A549 (cell line): ENCODE results near the gene DNAH17. TPM values are rescaled to one million over a fixed set of nuclear protein-coding genes. Genes with fewer than 3 reads are reported as not detected.

Experiments
- ATAC-seq, 2 experiments: fragments of 200-7000 bp in 1 of 2; fragments of >200 bp in 1 of 2; cut with Nextera tagmentation in 1 of 2; cut with Tn5 transposase in 1 of 2; 3 replicates each; pipeline versions ENCODE4 v1.8.0 to v1.9.1; 2018 to 2020; ENCODE audit warnings: mild to moderate bottlenecking in 1 of 2, moderate library complexity in 1 of 2
- CTCF ChIA-PET: fragments of 300-600 bp; sonication (Branson Sonifier 250); formaldehyde crosslinking; extraction: SDS; loops from one replicate; lab custom pipeline; 2021; ENCODE audit warnings: antibody characterized with exemption, inconsistent platforms; lab: Yijun Ruan, JAX
- POLR2A ChIA-PET: fragments of 350-600 bp; formaldehyde crosslinking; extraction: SDS; loops from one replicate; lab custom pipeline; 2021; ENCODE audit warnings: antibody characterized with exemption, inconsistent platforms; lab: Yijun Ruan, JAX
- DNase-seq, 2 experiments: peaks; one replicate each; pipeline versions ENCODE4 v3.0.0 to v3.0.0-alpha.2; 2011 to 2016; ENCODE audit warnings: low read depth in 1 of 2, low spot score in 1 of 2
- FAIRE-seq: peaks from 2 replicates; lab custom pipeline; 2011; peaks lifted over from hg19 to GRCh38; lab: Jason Lieb, UNC
- H3K27ac ChIP-seq, 2 experiments: fragments of >200 bp; sonication (Bioruptor Twin); formaldehyde crosslinking; 3 replicates each; pipeline ENCODE4 v1.5.1; 2016 to 2017
- H3K4me1 ChIP-seq: fragments of >200 bp; sonication (Bioruptor Twin); formaldehyde crosslinking; 3 replicates; pipeline ENCODE4 v1.6.1; 2016
- H3K4me2 ChIP-seq: fragments of >200 bp; sonication (Bioruptor Twin); formaldehyde crosslinking; 3 replicates; pipeline ENCODE4 v1.6.1; 2016
- H3K4me3 ChIP-seq: fragments of >200 bp; sonication (Bioruptor Twin); formaldehyde crosslinking; 3 replicates; pipeline ENCODE4 v1.5.1; 2016
- H3K9me3 ChIP-seq: fragments of >200 bp; sonication (Bioruptor Twin); formaldehyde crosslinking; 3 replicates; pipeline ENCODE4 v1.6.1; 2016
- EHF ChIP-seq: fragments of 250-450 bp; sonication (Bioruptor Pico); IDR thresholded peaks from 2 replicates; pipeline ENCODE4 v1.5.0; 2020; ENCODE audit warnings: mild to moderate bottlenecking
- EHMT2 ChIP-seq: fragments of 200-600 bp; sonication (generic); IDR thresholded peaks from 2 replicates; pipeline ENCODE4 v1.6.1; 2016; ENCODE audit warnings: antibody characterized with exemption, low read depth, mild to moderate bottlenecking, moderate library complexity
- EP300 ChIP-seq, 2 experiments: fragments of >200 bp; sonication (Bioruptor Twin); formaldehyde crosslinking; IDR thresholded peaks; 2 replicates in 1 of 2; 3 replicates in 1 of 2; pipeline ENCODE4 v1.6.1; 2016 to 2017
- ESRRA ChIP-seq: fragments of 150-350 bp; IDR thresholded peaks from 2 replicates; pipeline ENCODE4 v1.6.1; 2014; ENCODE audit warnings: mild to moderate bottlenecking, low read length, borderline replicate concordance
- FOSB ChIP-seq: fragments of 250-450 bp; sonication (Bioruptor Pico); IDR thresholded peaks from 2 replicates; pipeline ENCODE4 v1.5.0; 2020; ENCODE audit warnings: mild to moderate bottlenecking, moderate library complexity
- HDAC2 ChIP-seq: fragments of 200-600 bp; sonication (generic); IDR thresholded peaks from 2 replicates; pipeline ENCODE4 v1.6.1; 2016
- HOXB5 ChIP-seq: fragments of 250-450 bp; sonication (Bioruptor Pico); IDR thresholded peaks from 2 replicates; pipeline ENCODE4 v1.5.0; 2020; ENCODE audit warnings: mild to moderate bottlenecking, moderate library complexity
- JUN ChIP-seq, 2 experiments: fragments of >200 bp; sonication (Bioruptor Twin); formaldehyde crosslinking; IDR thresholded peaks; 2 replicates in 1 of 2; 3 replicates in 1 of 2; pipeline ENCODE4 v1.6.1; 2016 to 2017
- KDM5A ChIP-seq: fragments of 200-600 bp; sonication (generic); IDR thresholded peaks from 2 replicates; pipeline ENCODE4 v1.6.1; 2016; ENCODE audit warnings: antibody characterized with exemption, mild to moderate bottlenecking
- MAZ ChIP-seq: fragments of 150-350 bp; IDR thresholded peaks from 2 replicates; pipeline ENCODE4 v1.6.1; 2014; ENCODE audit warnings: antibody characterized with exemption, low read depth, low read length, borderline replicate concordance
- NFE2L2 ChIP-seq: fragments of 150-350 bp; conservative IDR thresholded peaks from 2 replicates; pipeline ENCODE4 v1.6.1; 2014; ENCODE audit warnings: low read length
- NPAS2 ChIP-seq: fragments of 250-450 bp; sonication (Bioruptor Pico); IDR thresholded peaks from 2 replicates; pipeline ENCODE4 v1.8.0; 2022; ENCODE audit warnings: mild to moderate bottlenecking, moderate library complexity, borderline replicate concordance
- NR3C1 ChIP-seq: fragments of >200 bp; sonication (Bioruptor Twin); formaldehyde crosslinking; IDR thresholded peaks from 3 replicates; pipeline ENCODE4 v1.6.1; 2017
- PHF8 ChIP-seq: fragments of 200-600 bp; sonication (generic); IDR thresholded peaks from 2 replicates; pipeline ENCODE4 v1.6.1; 2016; ENCODE audit warnings: low read depth, mild to moderate bottlenecking, antibody characterized with exemption, moderate library complexity, borderline replicate concordance
- RNF2 ChIP-seq: fragments of 200-600 bp; sonication (generic); IDR thresholded peaks from 2 replicates; pipeline ENCODE4 v1.6.1; 2016; ENCODE audit warnings: low read depth, mild to moderate bottlenecking, antibody characterized with exemption, moderate library complexity, borderline replicate concordance
- TFCP2L1 ChIP-seq: fragments of 250-450 bp; sonication (Bioruptor Pico); IDR thresholded peaks from 2 replicates; pipeline ENCODE4 v1.5.0; 2021; ENCODE audit warnings: mild to moderate bottlenecking
- TP53 ChIP-seq: fragments of 250-450 bp; sonication (Bioruptor Pico); IDR thresholded peaks from 2 replicates; pipeline ENCODE4 v1.5.0; 2021; ENCODE audit warnings: mild to moderate bottlenecking, moderate library complexity
- ZNF302 ChIP-seq: fragments of 250-450 bp; sonication (Bioruptor Pico); IDR thresholded peaks from 2 replicates; pipeline ENCODE4 v1.9.0; 2021; ENCODE audit warnings: inconsistent platforms, mild to moderate bottlenecking, moderate library complexity
- WGBS: methylation state at CpG from one replicate; pipeline ENCODE4 v1.1.6; 2017; ENCODE audit errors: missing lambda C conversion rate; 5-methylcytosine and 5-hydroxymethylcytosine counted together
- polyA plus RNA-seq, 4 experiments: library from polyadenylated mRNA; depleted of rRNA in 3 of 4; stranded (reverse); fragments of >200 nt; fragmentation: RNase III in 1 of 4; extraction: RNeasy Plus Mini Kit Qiagen cat#74134 plus additional on column Dnase treatment in 1 of 4; gene quantifications; 2 replicates in 3 of 4; 3 replicates in 1 of 4; pipeline ENCODE4 v1.2.3, GENCODE V29; 2011 to 2017
- TF ChIP-seq, protein P1 (sequence below): fragments of 250-450 bp; sonication (Bioruptor Pico); IDR thresholded peaks from 2 replicates; pipeline ENCODE4 v1.5.0; 2021; ENCODE audit warnings: mild to moderate bottlenecking, moderate library complexity, borderline replicate concordance
- TF ChIP-seq, protein P2 (sequence below): fragments of 200-600 bp; sonication (generic); IDR thresholded peaks from 2 replicates; pipeline ENCODE4 v1.6.1; 2016; ENCODE audit warnings: antibody characterized with exemption, mild to moderate bottlenecking, moderate library complexity
- TF ChIP-seq, protein P3 (sequence below): fragments of 150-350 bp; IDR thresholded peaks from 2 replicates; pipeline ENCODE4 v1.6.1; 2014; ENCODE audit warnings: low read depth, mild to moderate bottlenecking, low read length
- TF ChIP-seq, protein P4 (sequence below): IDR thresholded peaks from 2 replicates; pipeline ENCODE4 v1.6.1; 2012
- TF ChIP-seq, protein P5 (sequence below): fragments of 450-650 bp; IDR thresholded peaks from 2 replicates; pipeline ENCODE4 v1.6.1; 2014; ENCODE audit warnings: antibody characterized with exemption

DNAH17 gene
- polyA plus RNA-seq, 2 of the 4 experiments (the other 2 are of a cell fraction): 0.21 to 0.26 TPM

DNA sequence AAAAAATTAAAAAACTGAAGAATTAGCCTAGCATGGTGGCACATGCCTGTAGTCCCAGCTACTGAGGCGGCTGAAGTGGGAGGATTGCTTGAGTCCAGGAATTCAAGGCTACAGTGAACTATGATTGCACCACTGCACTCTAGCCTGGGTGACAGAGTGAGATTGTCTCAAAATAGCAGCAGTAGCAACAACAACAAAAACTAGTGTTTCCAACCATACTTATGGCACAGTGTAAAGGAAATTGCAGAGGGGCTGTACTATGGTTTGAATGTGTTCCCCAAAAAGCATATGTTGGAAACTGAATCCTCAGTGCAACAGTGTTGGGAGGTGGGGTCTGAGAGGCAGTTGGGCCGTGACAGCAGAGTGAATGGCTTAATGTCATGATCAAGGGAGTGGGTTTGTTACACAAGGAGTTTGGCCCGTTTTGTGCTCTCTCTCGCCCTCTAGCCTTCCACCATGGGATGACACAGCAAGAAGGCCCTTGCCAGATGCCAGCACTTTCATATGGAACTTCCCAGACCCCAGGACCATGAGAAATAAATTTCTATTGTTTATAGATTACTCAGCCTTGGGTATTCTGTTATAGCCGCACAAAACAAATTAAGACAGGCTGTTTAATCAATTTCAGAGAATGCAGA, 128.7 kb downstream of the DNAH17 start:
- FAIRE-seq (peak; percentile 87), DNase-seq (no peak)
- CTCF ChIA-PET: interaction anchor here (0.9 to 1.4 kb wide), 2 partner anchors 26 to 286 kb away, joined by 3 to 7 read pairs; no protein-coding TSS in a partner anchor
- no peak overlapping the region for H3K4me3 ChIP-seq
- no peaks in the 10 kb centered on the region for H3K9me3 ChIP-seq
- POLR2A ChIA-PET: no interaction called here
- no peak for TF ChIP-seq HOXB5 (CRISPR knock-in tag)
- TF ChIP-seq, protein P1, sequence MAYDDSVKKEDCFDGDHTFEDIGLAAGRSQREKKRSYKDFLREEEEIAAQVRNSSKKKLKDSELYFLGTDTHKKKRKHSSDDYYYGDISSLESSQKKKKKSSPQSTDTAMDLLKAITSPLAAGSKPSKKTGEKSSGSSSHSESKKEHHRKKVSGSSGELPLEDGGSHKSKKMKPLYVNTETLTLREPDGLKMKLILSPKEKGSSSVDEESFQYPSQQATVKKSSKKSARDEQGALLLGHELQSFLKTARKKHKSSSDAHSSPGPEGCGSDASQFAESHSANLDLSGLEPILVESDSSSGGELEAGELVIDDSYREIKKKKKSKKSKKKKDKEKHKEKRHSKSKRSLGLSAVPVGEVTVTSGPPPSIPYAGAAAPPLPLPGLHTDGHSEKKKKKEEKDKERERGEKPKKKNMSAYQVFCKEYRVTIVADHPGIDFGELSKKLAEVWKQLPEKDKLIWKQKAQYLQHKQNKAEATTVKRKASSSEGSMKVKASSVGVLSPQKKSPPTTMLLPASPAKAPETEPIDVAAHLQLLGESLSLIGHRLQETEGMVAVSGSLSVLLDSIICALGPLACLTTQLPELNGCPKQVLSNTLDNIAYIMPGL (CRISPR knock-in tag): no peak
- TF ChIP-seq TFCP2L1 (CRISPR knock-in tag): no peak
- TF ChIP-seq EP300 (IDR thresholded peaks at IDR 0.05): no peak
- TF ChIP-seq KDM5A: no peak
- no peak for TF ChIP-seq FOSB (CRISPR knock-in tag)
- TF ChIP-seq, protein P2, sequence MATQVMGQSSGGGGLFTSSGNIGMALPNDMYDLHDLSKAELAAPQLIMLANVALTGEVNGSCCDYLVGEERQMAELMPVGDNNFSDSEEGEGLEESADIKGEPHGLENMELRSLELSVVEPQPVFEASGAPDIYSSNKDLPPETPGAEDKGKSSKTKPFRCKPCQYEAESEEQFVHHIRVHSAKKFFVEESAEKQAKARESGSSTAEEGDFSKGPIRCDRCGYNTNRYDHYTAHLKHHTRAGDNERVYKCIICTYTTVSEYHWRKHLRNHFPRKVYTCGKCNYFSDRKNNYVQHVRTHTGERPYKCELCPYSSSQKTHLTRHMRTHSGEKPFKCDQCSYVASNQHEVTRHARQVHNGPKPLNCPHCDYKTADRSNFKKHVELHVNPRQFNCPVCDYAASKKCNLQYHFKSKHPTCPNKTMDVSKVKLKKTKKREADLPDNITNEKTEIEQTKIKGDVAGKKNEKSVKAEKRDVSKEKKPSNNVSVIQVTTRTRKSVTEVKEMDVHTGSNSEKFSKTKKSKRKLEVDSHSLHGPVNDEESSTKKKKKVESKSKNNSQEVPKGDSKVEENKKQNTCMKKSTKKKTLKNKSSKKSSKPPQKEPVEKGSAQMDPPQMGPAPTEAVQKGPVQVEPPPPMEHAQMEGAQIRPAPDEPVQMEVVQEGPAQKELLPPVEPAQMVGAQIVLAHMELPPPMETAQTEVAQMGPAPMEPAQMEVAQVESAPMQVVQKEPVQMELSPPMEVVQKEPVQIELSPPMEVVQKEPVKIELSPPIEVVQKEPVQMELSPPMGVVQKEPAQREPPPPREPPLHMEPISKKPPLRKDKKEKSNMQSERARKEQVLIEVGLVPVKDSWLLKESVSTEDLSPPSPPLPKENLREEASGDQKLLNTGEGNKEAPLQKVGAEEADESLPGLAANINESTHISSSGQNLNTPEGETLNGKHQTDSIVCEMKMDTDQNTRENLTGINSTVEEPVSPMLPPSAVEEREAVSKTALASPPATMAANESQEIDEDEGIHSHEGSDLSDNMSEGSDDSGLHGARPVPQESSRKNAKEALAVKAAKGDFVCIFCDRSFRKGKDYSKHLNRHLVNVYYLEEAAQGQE: no peak
- no peak for TF ChIP-seq EHF (CRISPR knock-in tag)
- no peak for TF ChIP-seq NFE2L2
- TF ChIP-seq, all 56 proteins: peak for 0
- ATAC-seq: no peak
- WGBS: 54% methylated on average over 5 of the region's 5 CpGs
- no peaks in the 10 kb centered on the region for H3K4me1 ChIP-seq
- no peak overlapping the region for H3K27ac ChIP-seq
- H3K4me2 ChIP-seq: no peak overlapping the region

DNA sequence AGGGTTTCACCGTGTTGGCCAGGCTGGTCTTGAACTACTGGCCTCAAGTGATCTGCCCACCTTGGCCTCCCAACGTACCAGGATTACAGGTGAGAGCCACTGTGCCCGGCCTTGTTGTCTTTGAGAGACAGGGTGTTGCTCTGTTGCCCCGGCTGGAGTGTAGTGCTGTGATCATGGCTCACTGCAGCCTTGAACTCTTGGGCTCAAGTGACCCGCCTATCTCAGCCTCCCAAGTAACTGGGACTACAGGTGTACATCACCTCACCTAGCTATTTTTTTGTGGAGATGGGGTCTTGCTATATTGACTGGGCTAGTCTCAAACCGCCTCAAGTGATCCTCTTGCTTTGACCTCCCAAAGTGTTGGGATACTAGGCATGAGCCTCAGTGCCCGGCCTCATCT, 130.4 kb downstream of the DNAH17 start:
- ATAC-seq (no peak), FAIRE-seq (no peak), DNase-seq (no peak)
- CTCF ChIA-PET: interaction anchor here (0.8 to 3.1 kb wide), 10 partner anchors 7 to 279 kb away, joined by 3 to 18 read pairs (median 6); no protein-coding TSS in a partner anchor
- no peak overlapping the region for H3K27ac ChIP-seq
- H3K9me3 ChIP-seq: no peaks in the 10 kb centered on the region
- no peak overlapping the region for H3K4me2 ChIP-seq
- H3K4me1 ChIP-seq: no peaks in the 10 kb centered on the region
- H3K4me3 ChIP-seq: no peak overlapping the region
- POLR2A ChIA-PET: no interaction called here
- WGBS: 78% methylated on average over 7 of the region's 7 CpGs
- TF ChIP-seq, protein P3, sequence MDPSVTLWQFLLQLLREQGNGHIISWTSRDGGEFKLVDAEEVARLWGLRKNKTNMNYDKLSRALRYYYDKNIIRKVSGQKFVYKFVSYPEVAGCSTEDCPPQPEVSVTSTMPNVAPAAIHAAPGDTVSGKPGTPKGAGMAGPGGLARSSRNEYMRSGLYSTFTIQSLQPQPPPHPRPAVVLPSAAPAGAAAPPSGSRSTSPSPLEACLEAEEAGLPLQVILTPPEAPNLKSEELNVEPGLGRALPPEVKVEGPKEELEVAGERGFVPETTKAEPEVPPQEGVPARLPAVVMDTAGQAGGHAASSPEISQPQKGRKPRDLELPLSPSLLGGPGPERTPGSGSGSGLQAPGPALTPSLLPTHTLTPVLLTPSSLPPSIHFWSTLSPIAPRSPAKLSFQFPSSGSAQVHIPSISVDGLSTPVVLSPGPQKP: no peak
- no peak for TF ChIP-seq ESRRA
- TF ChIP-seq KDM5A: no peak
- TF ChIP-seq, protein P2: no peak
- TF ChIP-seq EHMT2: no peak
- no peak for TF ChIP-seq JUN (IDR thresholded peaks at IDR 0.05)
- TF ChIP-seq, protein P4, sequence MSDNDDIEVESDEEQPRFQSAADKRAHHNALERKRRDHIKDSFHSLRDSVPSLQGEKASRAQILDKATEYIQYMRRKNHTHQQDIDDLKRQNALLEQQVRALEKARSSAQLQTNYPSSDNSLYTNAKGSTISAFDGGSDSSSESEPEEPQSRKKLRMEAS: no peak
- TF ChIP-seq, protein P5, sequence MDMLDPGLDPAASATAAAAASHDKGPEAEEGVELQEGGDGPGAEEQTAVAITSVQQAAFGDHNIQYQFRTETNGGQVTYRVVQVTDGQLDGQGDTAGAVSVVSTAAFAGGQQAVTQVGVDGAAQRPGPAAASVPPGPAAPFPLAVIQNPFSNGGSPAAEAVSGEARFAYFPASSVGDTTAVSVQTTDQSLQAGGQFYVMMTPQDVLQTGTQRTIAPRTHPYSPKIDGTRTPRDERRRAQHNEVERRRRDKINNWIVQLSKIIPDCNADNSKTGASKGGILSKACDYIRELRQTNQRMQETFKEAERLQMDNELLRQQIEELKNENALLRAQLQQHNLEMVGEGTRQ: no peak
- TF ChIP-seq MAZ: no peak
- TF ChIP-seq NPAS2 (CRISPR knock-in tag): no peak
- TF ChIP-seq ZNF302 (CRISPR knock-in tag): no peak
- TF ChIP-seq RNF2: no peak
- TF ChIP-seq PHF8: no peak
- TF ChIP-seq HDAC2: no peak
- TF ChIP-seq NR3C1: no peak
- TF ChIP-seq EHF (CRISPR knock-in tag): no peak
- TF ChIP-seq EP300 (IDR thresholded peaks at IDR 0.05): no peak
- TF ChIP-seq TP53 (CRISPR knock-in tag): no peak
